Thoracic aorta (tissue), 2 donors: ENCODE measurements around the gene TENM4. TPM values are rescaled to one million over a fixed set of nuclear protein-coding genes. Genes with fewer than 3 reads are reported as not detected.

ENCODE experiments used
- ATAC-seq: fragments of 150-250 bp; one replicate; pipeline ENCODE4 v1.8.0; 2017; ENCODE audit warnings: low read depth; ENCODE audit not compliant: insufficient number of reproducible peaks, low FRiP score
- DNase-seq: peaks from one replicate; pipeline ENCODE4 v3.0.0-alpha.2; 2020; ENCODE audit warnings: low spot score
- H3K27ac ChIP-seq, 2 donors: fragments of 200-600 bp; sonication (generic); 1 replicate in 1 of 2; 2 replicates in 1 of 2; pipeline ENCODE4 v1.5.1; 2016; ENCODE audit warnings: mild to moderate bottlenecking in 2 of 2, moderate library complexity in 2 of 2
- H3K27me3 ChIP-seq: fragments of 200-600 bp; sonication (generic); replicated peaks from 2 replicates; pipeline ENCODE4 v1.6.0; 2016; ENCODE audit warnings: mild to moderate bottlenecking; ENCODE audit not compliant: insufficient read depth
- H3K36me3 ChIP-seq: fragments of 200-600 bp; sonication (generic); one replicate; pipeline ENCODE4 v1.5.1; 2016
- H3K4me1 ChIP-seq, 2 donors: fragments of 200-600 bp; sonication (generic); 1 replicate in 1 of 2; 2 replicates in 1 of 2; pipeline versions ENCODE4 v1.5.1 to v1.6.0; 2016; ENCODE audit warnings: low read depth in 2 of 2, mild to moderate bottlenecking in 1 of 2; ENCODE audit not compliant: control insufficient read depth in 1 of 2
- H3K4me3 ChIP-seq: fragments of 200-600 bp; sonication (generic); 2 replicates; pipeline ENCODE4 v1.5.1; 2016; ENCODE audit warnings: mild to moderate bottlenecking
- H3K9me3 ChIP-seq: fragments of 200-600 bp; sonication (generic); 2 replicates; pipeline ENCODE4 v1.5.1; 2016
- total RNA-seq, 2 donors: library from RNA; depleted of rRNA; stranded (reverse); fragments of >200 nt; gene quantifications; one replicate each; pipeline versions ENCODE4 v1.1.0 to v1.2.3, GENCODE V29; 2016
- TF ChIP-seq, protein P1 (sequence below): fragments of 200-600 bp; sonication (generic); IDR thresholded peaks from one replicate; pipeline ENCODE4 v1.5.1; 2019; ENCODE audit warnings: antibody characterized with exemption

TENM4 gene
- total RNA-seq, 2 donors from 2014 or later = 6.1 to 13.3 TPM

DNA sequence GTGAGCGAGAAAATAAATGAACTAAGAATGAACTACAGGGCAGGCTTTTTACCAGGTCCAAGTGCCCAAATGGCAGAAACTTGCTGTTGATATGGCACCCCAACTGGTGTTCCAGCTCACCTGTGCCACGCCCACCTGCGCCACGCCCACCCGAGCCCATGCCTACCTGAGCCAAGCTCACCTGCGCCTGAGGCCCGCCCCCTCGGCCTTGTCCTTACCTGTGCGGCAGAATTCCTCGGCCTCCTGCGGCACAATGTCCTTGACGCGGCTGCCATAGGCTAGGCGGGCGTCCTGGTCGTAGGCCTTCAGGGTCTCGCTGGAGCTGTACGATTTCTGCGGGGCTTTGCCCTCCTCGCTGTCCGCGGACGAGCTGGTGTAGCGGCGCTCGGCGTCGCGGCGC is 371.3 kb downstream of the TENM4 start:
- DNase-seq = no peak
- Histone ChIP-seq H3K27ac (no peak overlapping the region), H3K4me3 (no peak overlapping the region), H3K27me3 (no peaks in the 10 kb centered on the region), H3K36me3 (no peaks in the 10 kb centered on the region), H3K4me1 (no peaks in the 10 kb centered on the region), H3K9me3 (no peaks in the 10 kb centered on the region)
- TF ChIP-seq, protein P1, sequence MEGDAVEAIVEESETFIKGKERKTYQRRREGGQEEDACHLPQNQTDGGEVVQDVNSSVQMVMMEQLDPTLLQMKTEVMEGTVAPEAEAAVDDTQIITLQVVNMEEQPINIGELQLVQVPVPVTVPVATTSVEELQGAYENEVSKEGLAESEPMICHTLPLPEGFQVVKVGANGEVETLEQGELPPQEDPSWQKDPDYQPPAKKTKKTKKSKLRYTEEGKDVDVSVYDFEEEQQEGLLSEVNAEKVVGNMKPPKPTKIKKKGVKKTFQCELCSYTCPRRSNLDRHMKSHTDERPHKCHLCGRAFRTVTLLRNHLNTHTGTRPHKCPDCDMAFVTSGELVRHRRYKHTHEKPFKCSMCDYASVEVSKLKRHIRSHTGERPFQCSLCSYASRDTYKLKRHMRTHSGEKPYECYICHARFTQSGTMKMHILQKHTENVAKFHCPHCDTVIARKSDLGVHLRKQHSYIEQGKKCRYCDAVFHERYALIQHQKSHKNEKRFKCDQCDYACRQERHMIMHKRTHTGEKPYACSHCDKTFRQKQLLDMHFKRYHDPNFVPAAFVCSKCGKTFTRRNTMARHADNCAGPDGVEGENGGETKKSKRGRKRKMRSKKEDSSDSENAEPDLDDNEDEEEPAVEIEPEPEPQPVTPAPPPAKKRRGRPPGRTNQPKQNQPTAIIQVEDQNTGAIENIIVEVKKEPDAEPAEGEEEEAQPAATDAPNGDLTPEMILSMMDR = no peak
- ATAC-seq = no peak

DNA sequence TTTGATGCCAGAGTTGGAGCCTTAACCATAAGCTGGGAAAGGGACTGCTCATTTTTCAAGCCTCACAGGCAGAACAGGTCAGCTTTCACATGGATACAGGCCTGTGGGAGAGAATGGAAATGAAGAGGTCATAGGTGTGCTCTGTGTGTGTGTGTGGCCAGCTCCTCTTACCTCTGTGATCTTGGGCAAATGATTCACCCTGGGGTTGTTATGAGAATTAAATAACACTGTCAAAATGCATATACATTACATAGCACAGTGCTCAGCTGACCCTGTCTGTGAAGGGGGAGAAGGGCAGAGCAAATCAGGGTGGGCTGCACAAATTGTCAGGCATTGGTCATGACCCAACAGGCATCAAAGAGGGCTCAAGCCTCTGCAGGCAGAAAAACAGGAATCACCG is 372.5 kb downstream of the TENM4 start:
- ATAC-seq = no peak

DNA sequence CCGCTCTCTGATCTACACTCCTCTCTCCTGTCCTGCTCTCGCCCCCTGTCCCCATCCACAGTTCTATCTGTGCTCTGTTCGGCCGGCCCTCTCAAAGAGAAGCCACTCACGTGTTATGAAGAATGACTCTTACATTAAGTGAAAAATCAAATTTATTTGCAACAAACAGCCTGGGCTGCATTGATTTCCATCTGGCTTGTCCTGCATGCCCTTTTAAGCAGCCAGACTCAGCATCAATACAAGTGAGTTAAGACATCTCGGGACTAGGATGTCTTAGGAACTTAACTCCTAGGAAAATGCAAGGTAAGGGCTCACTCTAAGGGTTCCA is 373.5 kb downstream of the TENM4 start:
- Histone ChIP-seq H3K36me3 (no peaks in the 10 kb centered on the region), H3K9me3 (no peaks in the 10 kb centered on the region), H3K27me3 (no peaks in the 10 kb centered on the region), H3K4me1 (no peaks in the 10 kb centered on the region), H3K4me3 (peak overlapping the region; percentile 50), H3K27ac (no peak overlapping the region)
- no peak for ATAC-seq
- TF ChIP-seq, protein P1 = no peak
- DNase-seq = no peak

More for the DNA sequence above, 372.5 kb downstream of the TENM4 start:
- H3K27ac ChIP-seq = no peak overlapping the region
- H3K4me1 ChIP-seq = no peaks in the 10 kb centered on the region
- H3K4me3 ChIP-seq = no peak overlapping the region
- H3K27me3 ChIP-seq = no peaks in the 10 kb centered on the region
- no peak for DNase-seq
- TF ChIP-seq, protein P1 = no peak
- no peaks in the 10 kb centered on the region for H3K9me3 ChIP-seq
- no peaks in the 10 kb centered on the region for H3K36me3 ChIP-seq

DNA sequence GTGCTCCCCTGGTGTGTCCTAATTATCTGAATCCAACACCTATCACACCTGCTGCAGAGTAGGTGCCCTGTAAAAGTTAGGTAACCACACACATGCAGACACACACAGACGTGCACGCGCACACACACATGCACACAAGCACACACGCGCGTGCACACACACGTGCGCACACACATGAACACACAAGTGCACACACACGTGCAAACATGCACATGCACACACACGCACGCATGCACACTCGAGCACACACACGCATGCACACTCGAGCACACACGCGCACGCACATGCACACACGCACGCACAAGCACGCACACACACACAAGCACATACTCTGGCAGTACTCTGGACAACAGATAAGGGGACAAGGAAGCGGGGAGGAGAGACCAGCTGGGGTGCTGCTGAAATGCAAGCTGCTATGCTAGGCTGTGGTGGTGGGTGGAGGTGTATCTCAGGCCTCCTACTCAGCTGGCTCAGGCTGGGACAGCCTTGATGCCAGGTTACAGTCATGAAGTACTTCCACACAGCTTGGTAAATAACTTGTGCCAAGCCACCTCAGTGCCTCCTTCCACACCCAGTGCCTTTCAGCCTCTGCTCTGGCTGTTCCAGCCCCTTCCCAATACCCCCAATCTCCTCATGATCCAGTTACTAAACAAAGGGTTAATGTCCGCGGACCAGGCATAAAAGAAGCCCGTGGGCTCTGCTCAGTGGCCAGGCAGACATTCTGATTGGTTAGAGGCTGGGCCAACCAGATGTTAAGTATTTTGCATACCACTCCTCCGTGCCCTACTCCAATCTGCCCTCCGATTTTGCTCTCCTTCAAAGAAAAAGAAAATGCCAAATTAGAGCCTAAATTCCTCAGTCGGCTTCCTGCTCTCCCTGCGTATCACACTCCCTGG is 374.1 kb downstream of the TENM4 start:
- Histone ChIP-seq H3K36me3 (no peaks in the 10 kb centered on the region), H3K4me3 (peak overlapping the region; percentile 50), H3K9me3 (no peaks in the 10 kb centered on the region), H3K27me3 (no peaks in the 10 kb centered on the region), H3K4me1 (no peaks in the 10 kb centered on the region), H3K27ac (no peak overlapping the region)
- TF ChIP-seq, protein P1 = no peak
- ATAC-seq (no peak), DNase-seq (no peak)

DNA sequence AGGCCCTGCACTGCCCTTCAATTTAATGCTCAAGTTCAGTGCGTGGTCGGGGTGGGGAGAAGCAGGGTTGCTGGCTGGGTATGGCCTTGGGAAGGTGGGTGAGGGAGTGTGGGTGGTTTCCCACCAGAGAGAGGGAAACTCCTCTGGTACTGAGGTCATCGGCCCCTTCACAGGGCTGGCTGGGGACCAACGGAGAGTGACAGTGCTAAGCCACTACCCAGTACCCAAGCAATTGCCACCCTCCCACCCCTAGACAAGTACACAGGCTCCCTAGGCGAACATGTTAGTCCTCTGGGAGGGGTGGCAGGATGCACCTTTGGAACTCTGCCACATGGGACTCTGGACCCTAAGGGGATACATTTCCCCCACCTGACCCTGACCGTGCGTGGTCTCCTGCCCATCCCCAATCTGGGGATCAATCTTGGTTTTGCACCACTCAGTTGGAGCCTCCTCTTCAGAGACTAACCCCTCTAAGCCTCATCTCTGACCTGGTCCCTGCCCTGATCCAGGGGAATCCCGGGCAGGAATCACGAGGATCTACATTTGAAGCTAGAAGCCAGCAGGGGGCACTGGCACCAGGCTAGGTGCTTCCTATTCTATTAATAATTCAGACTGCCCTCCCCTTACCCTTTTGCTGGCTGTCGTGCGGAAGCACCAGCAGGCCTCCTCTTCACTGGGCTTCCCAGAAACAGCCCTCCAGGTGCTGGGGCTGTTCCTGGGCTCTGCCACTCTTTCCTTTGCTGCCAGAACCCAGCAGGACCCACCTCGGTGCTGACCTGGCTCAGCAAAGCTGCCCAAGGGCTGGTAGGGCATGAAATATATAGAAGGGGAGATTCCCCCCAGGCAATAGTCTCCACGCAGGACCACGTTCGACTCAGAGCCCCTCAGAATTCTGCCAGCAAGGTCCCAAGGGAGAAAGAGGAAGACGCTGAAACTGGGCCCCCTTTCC is 377.7 kb downstream of the TENM4 start:
- H3K36me3 ChIP-seq = no peaks in the 10 kb centered on the region
- H3K27ac ChIP-seq = no peak overlapping the region
- H3K9me3 ChIP-seq = no peaks in the 10 kb centered on the region
- ATAC-seq (no peak), DNase-seq (no peak)
- H3K4me3 ChIP-seq = no peak overlapping the region
- TF ChIP-seq, protein P1 = peak; percentile 35
- H3K4me1 ChIP-seq = no peaks in the 10 kb centered on the region
- no peaks in the 10 kb centered on the region for H3K27me3 ChIP-seq
